ENCODE measurements around the gene CRHR1.

Gene CRHR1

GRCh38 chr17:45836047-45837044 lies 52.2 kb downstream of the CRHR1 start:
- H3K27ac ChIP-seq = no peak overlapping the region
- H3K4me3 ChIP-seq = no peak overlapping the region
- no peak for TF ChIP-seq FOXP2 (optimal IDR thresholded peaks at IDR 0.05; ENCODE audit: control extremely low read depth, extremely low read length, insufficient read depth)
- TF ChIP-seq EZH2 (IDR thresholded peaks at IDR 0.05) = no peak
- TF ChIP-seq POLR2AphosphoS5 (IDR thresholded peaks at IDR 0.05; ENCODE audit: borderline replicate concordance, low read depth, low read length) = no peak
- no peak for DNase-seq (ENCODE audit: low read depth, low spot score)
- H3K36me3 ChIP-seq (ENCODE audit: insufficient read depth, low read length) = no peaks in the 10 kb centered on the region
- no peaks in the 10 kb centered on the region for H3K9me3 ChIP-seq (ENCODE audit: low read depth, low read length)
- H3K9ac ChIP-seq (ENCODE audit: insufficient read length) = no peak overlapping the region

GRCh38 chr17:45837187-45837586 lies 53.1 kb downstream of the CRHR1 start:
- Histone ChIP-seq H3K36me3 (ENCODE audit: insufficient read depth, low read length) (no peaks in the 10 kb centered on the region), H3K4me3 (no peak overlapping the region), H3K9ac (ENCODE audit: insufficient read length) (no peak overlapping the region), H3K27ac (no peak overlapping the region), H3K9me3 (ENCODE audit: low read depth, low read length) (no peaks in the 10 kb centered on the region)
- no peak for TF ChIP-seq POLR2AphosphoS5 (IDR thresholded peaks at IDR 0.05; ENCODE audit: borderline replicate concordance, low read depth, low read length)
- no peak for TF ChIP-seq EZH2 (IDR thresholded peaks at IDR 0.05)
- TF ChIP-seq FOXP2 (optimal IDR thresholded peaks at IDR 0.05; ENCODE audit: control extremely low read depth, extremely low read length, insufficient read depth) = no peak
- DNase-seq (ENCODE audit: low read depth, low spot score) = no peak

GRCh38 chr17:45837603-45838002 lies 53.5 kb downstream of the CRHR1 start:
- TF ChIP-seq EZH2 (IDR thresholded peaks at IDR 0.05) = no peak
- no peak for TF ChIP-seq POLR2AphosphoS5 (IDR thresholded peaks at IDR 0.05; ENCODE audit: borderline replicate concordance, low read depth, low read length)
- no peak for TF ChIP-seq FOXP2 (optimal IDR thresholded peaks at IDR 0.05; ENCODE audit: control extremely low read depth, extremely low read length, insufficient read depth)

GRCh38 chr17:45838751-45839295 lies 54.7 kb downstream of the CRHR1 start:
- DNase-seq (ENCODE audit: low read depth, low spot score) = no peak
- Histone ChIP-seq H3K9me3 (ENCODE audit: low read depth, low read length) (no peaks in the 10 kb centered on the region), H3K36me3 (ENCODE audit: insufficient read depth, low read length) (no peaks in the 10 kb centered on the region), H3K27ac (no peak overlapping the region), H3K4me3 (no peak overlapping the region), H3K9ac (ENCODE audit: insufficient read length) (no peak overlapping the region)
- TF ChIP-seq POLR2AphosphoS5 (IDR thresholded peaks at IDR 0.05; ENCODE audit: borderline replicate concordance, low read depth, low read length) (no peak), EZH2 (IDR thresholded peaks at IDR 0.05) (no peak)

More at GRCh38 chr17:45837603-45838002, 53.5 kb downstream of the CRHR1 start:
- no peak overlapping the region for H3K27ac ChIP-seq
- no peaks in the 10 kb centered on the region for H3K36me3 ChIP-seq (ENCODE audit: insufficient read depth, low read length)
- no peak overlapping the region for H3K9ac ChIP-seq (ENCODE audit: insufficient read length)
- no peak overlapping the region for H3K4me3 ChIP-seq
- DNase-seq (ENCODE audit: low read depth, low spot score) = no peak
- no peaks in the 10 kb centered on the region for H3K9me3 ChIP-seq (ENCODE audit: low read depth, low read length)

GRCh38 chr17:45839442-45839841 lies 55.3 kb downstream of the CRHR1 start:
- Histone ChIP-seq H3K9me3 (ENCODE audit: low read depth, low read length) (no peaks in the 10 kb centered on the region), H3K9ac (ENCODE audit: insufficient read length) (no peak overlapping the region), H3K36me3 (ENCODE audit: insufficient read depth, low read length) (no peaks in the 10 kb centered on the region), H3K27ac (no peak overlapping the region), H3K4me3 (no peak overlapping the region)
- TF ChIP-seq FOXP2 (optimal IDR thresholded peaks at IDR 0.05; ENCODE audit: control extremely low read depth, extremely low read length, insufficient read depth) (no peak), POLR2AphosphoS5 (IDR thresholded peaks at IDR 0.05; ENCODE audit: borderline replicate concordance, low read depth, low read length) (no peak), EZH2 (IDR thresholded peaks at IDR 0.05) (no peak)
- DNase-seq (ENCODE audit: low read depth, low spot score) = no peak

DNA sequence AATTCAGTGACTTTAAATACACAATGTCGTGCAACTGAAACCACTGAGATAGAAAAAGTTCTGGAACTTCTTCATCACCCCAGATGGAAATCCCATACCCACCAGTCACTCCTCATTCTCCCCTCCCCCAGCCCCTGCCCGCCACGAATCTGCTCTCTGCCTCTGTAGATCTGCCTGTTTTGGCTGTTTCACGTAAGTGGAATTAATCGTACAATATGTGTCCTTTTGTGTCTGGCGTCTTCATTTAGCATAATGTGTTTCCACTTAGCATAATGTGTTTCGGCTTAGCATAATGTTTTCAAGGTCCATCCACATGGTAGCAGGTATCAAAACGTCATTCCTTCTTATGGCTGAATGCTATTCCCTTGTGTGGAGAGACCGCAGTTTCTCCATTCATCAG lies 57.1 kb downstream of the CRHR1 start:
- H3K27ac ChIP-seq = no peak overlapping the region
- no peaks in the 10 kb centered on the region for H3K36me3 ChIP-seq (ENCODE audit: insufficient read depth, low read length)
- H3K4me3 ChIP-seq = no peak overlapping the region
- DNase-seq (ENCODE audit: low read depth, low spot score) = no peak
- no peak overlapping the region for H3K9ac ChIP-seq (ENCODE audit: insufficient read length)
- H3K9me3 ChIP-seq (ENCODE audit: low read depth, low read length) = no peaks in the 10 kb centered on the region
- TF ChIP-seq FOXP2 (optimal IDR thresholded peaks at IDR 0.05; ENCODE audit: control extremely low read depth, extremely low read length, insufficient read depth) = no peak
- no peak for TF ChIP-seq EZH2 (IDR thresholded peaks at IDR 0.05)
- TF ChIP-seq POLR2AphosphoS5 (IDR thresholded peaks at IDR 0.05; ENCODE audit: borderline replicate concordance, low read depth, low read length) = no peak

- DNase-seq (ENCODE audit: low read depth, low spot score) = no peak
- no peaks in the 10 kb centered on the region for H3K9me3 ChIP-seq (ENCODE audit: low read depth, low read length)
- no peak overlapping the region for H3K4me3 ChIP-seq
- H3K9ac ChIP-seq (ENCODE audit: insufficient read length) = no peak overlapping the region
- H3K27ac ChIP-seq = 0 out of 2 replicates have a peak overlapping the region, but pooled peaks have one; percentile 8
- TF ChIP-seq FOXP2 (optimal IDR thresholded peaks at IDR 0.05; ENCODE audit: control extremely low read depth, extremely low read length, insufficient read depth) (no peak), EZH2 (IDR thresholded peaks at IDR 0.05) (no peak), POLR2AphosphoS5 (IDR thresholded peaks at IDR 0.05; ENCODE audit: borderline replicate concordance, low read depth, low read length) (no peak)
- no peaks in the 10 kb centered on the region for H3K36me3 ChIP-seq (ENCODE audit: insufficient read depth, low read length)
These were observed 57.9 kb downstream of the CRHR1 start for GRCh38 chr17:45841883-45842525.

GRCh38 chr17:45843722-45844121 lies 59.6 kb downstream of the CRHR1 start:
- no peaks in the 10 kb centered on the region for H3K36me3 ChIP-seq (ENCODE audit: insufficient read depth, low read length)
- H3K27ac ChIP-seq = no peak overlapping the region
- no peak for TF ChIP-seq FOXP2 (optimal IDR thresholded peaks at IDR 0.05; ENCODE audit: control extremely low read depth, extremely low read length, insufficient read depth)
- TF ChIP-seq POLR2AphosphoS5 (IDR thresholded peaks at IDR 0.05; ENCODE audit: borderline replicate concordance, low read depth, low read length) = no peak
- TF ChIP-seq EZH2 (IDR thresholded peaks at IDR 0.05) = no peak
- no peak for DNase-seq (ENCODE audit: low read depth, low spot score)
- no peaks in the 10 kb centered on the region for H3K9me3 ChIP-seq (ENCODE audit: low read depth, low read length)
- H3K4me3 ChIP-seq = no peak overlapping the region
- H3K9ac ChIP-seq (ENCODE audit: insufficient read length) = no peak overlapping the region
